SKM-1 (cell line): Measurements from ENCODE around the gene CACNA1C.

Experiments
- DNase-seq: peaks from one replicate; lab custom pipeline; 2025; ENCODE audit not compliant: unreplicated experiment; lab: John Stamatoyannopoulos, UW

CACNA1C gene

DNA sequence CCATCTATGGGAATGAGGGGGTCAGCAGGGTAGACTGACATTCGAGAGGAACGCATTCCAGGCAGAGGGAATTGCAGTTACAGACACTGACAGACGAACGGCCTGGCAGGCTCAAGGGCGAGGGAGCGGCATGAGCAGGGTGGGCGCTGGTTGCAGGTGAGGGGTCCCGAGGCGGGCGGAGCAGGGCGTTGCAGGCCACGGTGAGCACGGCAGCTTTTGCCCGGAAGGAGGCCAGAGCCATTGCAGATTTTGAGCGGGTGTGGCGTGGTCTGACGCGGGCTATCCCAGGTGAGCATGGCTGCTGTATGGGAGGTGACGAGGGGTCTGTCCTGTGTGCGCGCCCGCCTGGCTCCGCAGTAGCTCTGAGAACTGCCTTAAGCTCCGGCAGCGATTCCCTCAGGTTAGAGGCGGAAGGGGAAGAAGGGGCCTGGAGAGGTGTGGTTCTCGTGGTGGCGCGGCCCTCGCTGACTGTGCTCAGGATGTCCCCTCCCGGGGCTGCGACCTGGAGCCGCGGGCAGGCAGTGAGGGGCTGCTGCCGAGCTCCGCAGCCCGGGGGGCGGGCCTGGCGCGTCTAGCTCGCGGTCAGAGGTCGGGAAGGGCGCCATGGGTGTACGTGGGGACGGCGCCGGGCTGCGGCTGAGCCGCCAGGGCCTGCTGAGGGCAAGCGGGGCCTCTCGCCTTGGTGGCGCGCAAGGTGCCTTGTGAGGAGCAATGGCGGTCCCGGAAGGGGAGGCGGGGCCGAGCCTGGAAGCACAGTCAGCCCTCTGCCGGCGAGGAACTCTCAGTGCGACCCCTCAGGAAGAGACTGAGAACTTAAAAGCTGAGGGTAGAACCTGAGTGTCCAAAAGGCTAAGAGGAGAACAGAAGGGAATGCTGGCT, 177.1 kb downstream of the CACNA1C start:
- DNase-seq: no peak

DNA sequence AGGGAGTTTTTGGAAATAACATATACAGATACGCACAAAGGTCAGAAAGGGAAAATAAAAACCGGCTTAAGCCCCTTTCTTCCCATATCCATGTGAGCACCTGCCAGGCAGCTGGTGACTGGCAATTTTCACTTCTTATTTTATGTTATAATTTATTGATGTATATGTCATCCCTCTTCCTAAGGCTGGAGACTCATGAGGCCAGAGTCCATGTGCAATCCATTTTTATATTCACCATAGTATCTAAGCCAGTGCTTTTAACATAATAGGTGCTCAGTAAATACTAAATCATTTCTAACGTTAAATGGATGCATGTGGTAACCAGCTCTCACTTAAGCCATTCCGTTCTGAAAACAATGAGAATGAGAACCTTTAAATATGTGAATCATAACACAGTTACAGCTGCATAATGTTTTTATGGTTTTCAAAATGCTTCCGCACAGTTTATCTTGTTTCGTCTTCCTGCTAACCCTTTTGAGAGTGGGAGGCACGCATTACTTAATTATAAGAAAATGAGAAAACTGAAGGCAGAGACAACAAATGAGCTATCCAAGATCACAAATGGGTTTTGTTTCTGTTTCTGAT, 178.3 kb downstream of the CACNA1C start:
- DNase-seq: no peak

DNA sequence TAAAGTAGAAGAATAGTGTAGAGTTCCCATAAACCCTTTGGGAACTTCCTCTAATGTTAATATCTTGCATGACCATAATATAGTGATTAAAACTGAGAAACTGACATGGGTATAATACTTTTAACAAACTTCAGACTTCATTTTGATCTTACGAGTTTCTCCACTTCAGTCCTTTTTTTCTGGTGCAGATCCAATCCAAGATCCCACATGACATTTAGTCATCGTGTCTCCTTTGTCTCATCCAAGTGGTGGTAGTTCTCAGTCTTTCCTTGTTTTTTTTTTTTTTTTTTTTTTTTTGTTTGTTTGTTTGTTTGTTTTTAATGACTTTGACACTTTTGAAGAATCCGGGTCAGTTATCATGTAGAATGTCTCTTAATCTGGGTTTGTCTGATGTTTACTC, 179.2 kb downstream of the CACNA1C start:
- DNase-seq: no peak

DNA sequence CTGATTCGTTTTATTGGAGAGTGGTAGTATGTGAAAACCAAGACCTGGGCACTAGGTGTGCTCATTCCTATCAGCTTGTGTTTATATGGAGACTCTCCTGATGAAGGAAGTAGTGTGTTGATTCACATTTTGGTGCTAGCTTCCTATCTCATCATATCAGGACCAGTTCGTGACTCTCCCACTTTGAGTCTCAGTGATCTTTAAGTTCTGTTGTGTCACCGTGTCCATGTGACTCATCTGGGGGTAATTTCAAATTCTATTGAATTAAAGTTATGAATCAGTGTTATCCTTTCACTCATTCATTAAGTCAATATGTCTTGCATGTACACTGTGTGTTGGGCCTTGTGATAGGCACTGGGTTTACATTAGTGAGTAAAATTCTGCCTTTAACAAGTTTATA, 180.2 kb downstream of the CACNA1C start:
- no peak for DNase-seq

DNA sequence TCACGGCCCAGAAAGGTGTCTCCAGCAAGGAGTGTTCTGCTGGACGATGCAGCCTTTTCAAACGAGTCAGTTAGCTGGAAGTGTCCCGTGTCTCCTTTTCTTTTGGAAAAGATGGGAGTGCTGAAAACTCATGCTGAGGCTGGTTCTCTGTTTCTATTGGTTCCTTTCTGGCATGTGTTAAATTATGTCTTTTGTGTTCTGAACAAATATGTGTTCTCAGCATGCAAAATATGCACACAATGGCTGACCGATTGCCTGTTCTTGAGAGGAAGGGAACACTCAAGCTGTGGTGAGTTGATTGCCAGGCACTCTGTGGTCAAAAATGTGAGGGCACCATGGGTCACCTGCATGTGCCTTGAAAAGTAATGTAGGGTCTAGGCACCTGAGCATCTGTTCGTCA, 181.3 kb downstream of the CACNA1C start:
- no peak for DNase-seq

DNA sequence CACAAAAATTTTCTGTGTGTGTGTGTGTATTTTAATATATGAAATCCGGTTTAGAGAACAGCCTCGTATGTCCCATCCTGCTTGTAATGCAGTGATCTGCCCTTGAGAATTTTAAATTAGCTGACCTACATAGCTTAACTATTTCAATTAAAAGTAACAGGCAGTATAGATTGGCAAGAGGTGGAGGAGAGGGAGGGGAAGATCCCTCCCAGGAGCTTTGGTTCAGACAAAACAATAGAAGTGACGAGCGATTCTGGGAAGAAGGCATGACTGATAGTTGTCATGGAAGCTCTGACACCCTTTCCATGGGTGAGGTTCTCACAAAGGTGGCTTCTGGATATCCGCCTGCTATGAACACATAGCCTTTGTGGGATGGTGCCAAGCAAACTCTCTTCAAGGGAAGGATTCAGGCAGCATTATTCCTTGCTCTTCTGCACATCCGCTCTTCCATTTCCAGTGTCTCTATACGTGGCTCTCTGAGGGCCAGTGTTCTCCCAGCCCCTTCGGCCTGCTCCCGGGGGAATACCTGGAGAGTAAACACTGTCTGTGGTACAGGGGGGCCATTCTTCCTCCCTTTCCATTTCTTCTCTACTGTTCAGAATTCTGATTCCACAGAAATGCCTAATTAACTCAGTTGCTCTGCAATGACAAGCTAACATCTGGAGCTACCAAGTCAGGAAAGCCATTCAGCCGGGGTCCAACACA, 182.0 kb downstream of the CACNA1C start:
- DNase-seq: no peak

DNA sequence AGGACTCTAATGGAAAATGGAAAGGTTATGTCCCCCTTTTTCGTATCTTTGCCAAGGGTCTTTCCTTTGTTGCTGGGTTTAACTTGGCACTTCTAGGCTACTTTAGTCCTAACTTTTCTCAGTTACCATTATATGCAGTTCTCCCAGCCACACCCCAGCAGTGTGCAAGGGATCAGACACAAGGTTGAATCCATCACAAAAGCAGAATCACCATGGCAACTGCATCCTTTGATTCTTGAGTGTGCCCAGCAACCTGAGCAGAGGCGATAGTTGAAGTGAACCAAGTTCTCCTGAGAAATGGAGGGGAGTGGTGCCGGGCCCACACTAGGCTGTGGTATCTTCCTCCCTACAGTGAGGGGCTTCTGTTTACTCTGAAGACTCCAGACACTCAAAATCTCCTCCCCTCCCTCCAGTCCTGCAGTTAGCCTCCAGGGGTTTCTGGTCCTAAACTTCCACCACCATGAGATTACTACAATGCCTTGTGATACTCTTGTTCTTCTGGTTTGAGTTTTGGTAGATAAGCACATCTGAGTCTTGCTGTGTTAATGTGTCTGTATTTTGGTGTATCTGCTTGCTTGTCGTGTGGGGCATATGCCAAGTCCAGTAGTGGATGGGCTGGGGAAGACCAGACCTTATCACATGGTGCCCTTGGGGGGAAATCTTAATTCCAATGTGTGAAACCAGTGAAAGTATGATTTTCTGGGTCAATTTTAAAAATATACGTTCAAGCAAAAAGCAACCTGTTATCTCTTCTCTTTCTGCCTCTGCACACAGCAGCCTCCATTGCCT, 183.9 kb downstream of the CACNA1C start:
- no peak for DNase-seq

DNA sequence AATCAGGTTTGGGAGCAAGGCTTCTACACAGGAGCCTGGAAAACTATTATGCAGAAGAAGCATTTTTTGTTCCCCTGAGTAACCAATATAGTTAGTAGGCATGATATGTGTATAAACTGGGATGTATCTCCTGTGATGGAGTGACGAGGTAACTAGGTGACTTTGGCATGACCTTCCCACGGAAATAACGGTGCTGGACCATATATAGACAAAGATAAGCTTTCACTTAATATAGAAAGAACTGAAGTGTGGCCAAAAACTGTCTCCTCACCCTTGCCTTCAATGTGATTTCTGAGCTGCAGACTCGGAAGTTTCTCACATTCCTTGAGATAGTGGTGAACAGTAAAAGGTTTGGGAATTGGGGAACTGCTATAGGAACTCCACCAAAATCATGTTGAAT, 185.3 kb downstream of the CACNA1C start:
- DNase-seq: no peak

DNA sequence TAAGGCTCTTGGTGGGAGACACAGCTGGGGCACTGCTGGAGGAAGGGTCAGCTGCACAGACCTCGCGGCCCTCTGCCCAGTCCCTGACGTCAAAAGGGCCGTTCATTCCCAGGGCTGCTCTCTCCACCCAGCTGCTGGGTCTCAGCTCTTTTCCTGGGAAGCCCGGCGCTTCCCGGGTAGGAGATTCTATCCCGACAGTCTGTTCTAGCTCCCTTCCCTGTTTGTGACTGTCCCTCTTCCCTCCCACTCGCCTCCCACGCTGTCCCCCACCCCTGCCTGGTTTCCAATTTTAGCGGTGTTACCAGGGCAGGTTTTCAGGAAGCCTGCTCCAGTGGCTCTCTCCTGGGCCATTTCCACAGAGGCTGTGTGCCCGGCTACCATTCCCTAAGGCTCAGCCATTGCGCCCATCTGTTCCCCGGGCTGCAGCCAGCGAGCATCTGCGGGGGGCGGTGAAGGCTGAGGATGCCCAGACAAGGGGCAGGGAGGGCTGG, 186.6 kb downstream of the CACNA1C start:
- DNase-seq: no peak

DNA sequence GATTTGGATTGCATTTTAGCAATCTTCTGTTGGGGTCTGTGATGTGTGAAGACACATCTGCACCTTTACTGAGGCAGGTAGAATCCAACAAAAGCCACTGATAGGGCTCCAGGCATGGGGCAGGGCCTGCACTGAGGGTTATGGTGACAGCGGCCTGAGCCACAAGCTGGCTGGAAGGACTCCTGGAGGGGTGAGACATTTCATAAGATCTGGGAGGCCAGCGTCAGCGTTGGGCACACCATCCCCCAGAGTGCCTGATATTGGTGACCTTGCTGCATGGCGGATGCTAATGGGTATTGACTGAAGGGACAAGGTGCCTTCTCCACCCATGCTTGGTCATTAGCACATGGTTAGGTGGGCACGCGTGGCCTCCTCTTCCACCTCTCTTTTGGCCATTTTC, 187.6 kb downstream of the CACNA1C start:
- no peak for DNase-seq

DNA sequence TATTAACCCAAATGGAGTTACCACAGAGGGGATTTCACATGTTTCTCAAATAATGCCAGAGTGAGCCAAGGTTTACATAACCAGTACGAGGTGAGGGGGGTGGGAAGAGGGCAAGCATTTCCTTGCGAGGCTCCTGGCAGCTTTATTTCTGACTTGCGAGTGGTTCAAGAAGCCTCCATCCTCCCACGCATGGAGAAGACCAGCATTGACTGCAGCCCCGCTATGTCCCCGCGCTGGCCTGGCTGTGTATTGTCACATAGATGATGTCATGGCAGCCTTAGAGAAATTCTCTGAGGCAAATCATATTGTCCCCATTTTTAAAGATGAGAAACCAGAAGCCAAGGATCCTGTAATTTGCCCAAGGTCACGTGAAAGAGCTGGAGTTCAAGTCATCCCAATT, 188.2 kb downstream of the CACNA1C start:
- no peak for DNase-seq

DNA sequence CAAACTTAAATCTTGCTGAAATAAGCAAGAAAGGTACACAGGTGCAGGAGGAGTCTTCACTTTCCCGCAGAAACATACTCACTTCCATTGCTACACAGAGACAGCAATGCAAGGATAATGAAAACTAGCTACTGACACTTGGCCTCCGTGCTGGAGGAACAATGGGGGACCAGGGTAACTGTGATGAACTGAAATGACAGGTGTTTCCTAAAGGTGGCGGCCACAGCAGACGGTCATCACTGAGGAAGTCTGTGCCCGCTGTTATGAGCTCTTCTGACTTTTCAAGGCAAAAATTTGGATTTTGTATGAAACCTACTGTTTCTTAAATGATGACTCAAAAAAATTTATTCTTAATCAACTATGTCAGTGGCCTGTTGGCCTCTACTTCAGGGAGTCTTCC, 189.4 kb downstream of the CACNA1C start:
- no peak for DNase-seq

DNA sequence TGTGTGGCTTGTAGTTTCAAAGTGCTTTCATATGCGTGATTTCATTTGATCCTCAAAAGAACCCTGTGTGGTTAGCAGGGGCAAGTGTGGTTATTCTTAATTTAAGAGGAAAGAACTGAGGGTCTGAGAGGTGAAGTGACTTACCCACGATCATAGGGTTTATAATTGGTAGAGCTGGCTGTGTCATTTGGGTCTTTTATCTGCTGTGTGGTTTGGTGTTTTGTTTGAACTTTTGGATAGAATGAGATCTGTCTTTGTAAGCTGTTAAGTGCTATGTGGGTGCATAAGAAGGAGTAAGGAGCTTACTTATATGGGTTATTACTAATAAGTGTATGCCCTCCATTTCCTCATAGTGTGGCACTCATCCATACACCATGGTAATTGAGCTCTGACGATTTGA, 190.0 kb downstream of the CACNA1C start:
- no peak for DNase-seq

DNA sequence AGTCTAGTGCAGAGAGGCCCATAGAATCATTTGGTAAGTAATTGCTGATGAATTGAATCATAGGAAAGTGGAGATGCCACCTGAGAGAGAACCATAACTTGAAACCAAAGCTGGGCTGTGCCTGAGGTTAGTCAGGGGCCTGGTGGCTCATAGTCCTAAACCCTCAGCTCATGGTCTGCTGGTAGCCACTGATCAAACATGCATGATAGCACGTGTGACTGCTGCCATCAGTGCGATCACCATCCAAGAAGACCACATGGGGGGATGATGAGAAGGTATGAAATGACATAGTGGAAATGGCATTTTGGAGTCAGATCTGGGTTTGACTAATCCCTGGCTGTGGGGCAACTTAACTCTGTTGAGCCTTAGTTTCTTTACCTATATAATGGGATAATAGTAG, 190.5 kb downstream of the CACNA1C start:
- no peak for DNase-seq

DNA sequence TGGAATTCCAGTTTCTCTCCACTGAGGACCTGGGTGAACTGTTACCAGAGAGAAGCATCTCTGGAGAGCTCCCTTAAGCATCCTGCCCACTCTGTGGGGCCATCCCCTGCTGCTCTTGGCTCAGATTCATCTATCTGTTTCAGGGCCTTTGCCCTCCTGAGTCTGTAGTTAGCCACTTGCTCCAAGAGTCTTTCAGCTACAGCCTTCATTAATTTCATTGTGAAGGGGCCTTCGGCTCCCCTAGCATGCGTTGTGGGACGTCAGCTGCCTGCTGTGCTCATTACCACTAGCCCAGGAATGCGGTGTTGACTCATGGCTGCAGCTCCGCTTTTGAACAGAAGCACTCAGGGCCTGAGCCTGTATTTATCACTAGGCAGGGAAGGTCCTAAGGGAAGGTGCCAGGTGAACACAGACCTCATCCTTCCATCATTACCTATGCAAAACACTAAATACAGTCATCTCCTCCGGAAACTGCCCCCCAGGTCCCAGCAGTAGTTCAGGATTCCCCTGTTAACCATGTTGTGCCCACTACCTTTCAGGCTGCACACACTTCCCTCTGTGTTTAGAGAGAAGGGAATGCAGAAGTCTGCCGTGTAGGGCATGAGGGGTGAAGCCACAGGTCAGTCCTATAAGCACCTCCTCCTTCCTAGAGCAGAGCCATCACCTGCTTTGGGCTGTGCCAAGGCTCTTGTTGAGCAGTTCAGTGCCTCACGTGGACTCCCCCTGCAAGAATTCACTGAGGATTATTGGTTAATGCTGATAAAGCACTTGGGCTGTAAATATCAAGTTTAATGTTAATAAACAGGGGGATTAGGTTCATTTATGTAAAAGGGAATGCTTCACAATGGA, 191.4 kb downstream of the CACNA1C start:
- DNase-seq: no peak

DNA sequence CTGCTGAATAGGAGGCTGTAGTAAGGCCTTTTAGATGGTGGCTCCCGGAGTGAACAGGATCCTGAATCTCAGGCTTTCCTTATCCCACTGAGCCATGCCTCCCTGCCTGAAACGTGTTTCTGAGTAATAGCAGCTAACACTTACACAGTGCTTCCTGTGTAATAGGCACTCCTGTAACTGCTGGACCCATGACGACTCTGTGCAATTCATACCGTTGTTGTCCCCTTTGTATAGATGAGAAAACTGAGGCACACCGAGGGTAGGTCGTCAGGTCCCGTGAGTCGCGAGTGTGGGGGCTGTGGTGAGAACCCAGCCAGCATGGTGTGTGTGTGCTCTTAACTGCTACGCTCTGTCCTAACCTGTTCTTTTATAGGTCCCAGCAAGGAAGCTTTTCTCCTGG, 193.6 kb downstream of the CACNA1C start:
- no peak for DNase-seq

DNA sequence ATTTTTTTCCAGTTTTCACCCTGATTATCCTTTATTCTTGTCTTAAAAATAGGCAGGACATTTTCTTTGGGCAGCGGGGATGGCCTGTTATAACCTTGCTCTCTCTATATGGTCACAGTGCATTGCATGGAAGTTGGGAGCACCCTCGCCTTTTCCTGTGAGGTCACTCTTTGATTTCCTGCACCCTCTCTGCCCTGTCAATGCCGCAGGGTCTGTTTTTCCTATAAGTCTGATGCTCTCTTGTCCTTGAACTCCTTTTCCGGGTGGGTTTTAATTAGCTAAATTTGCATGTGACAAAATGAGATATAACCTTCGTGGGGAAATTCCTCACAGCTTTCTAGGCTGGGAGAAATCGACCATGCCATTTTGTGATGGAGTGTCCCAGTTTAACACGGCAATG, 194.3 kb downstream of the CACNA1C start:
- no peak for DNase-seq

DNA sequence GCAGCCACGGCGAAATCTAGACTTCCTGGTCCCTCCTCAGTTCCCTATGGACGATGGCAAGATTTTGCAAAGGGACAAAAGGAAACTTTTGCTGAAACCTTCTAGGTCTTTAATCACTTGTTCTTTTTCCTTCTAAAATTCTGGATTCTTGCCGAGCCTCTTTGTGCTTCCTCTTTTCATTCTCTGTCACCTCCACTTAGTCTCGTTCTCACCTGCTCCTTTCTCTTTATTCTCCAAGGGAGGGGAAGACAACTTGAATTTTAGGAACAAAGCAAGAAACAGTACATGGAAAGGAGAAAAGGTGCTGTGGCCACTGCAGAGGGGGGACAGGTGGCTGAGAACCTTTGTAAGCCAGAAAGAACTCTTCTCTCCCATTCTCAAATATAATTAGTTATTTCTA, 194.8 kb downstream of the CACNA1C start:
- DNase-seq: no peak

DNA sequence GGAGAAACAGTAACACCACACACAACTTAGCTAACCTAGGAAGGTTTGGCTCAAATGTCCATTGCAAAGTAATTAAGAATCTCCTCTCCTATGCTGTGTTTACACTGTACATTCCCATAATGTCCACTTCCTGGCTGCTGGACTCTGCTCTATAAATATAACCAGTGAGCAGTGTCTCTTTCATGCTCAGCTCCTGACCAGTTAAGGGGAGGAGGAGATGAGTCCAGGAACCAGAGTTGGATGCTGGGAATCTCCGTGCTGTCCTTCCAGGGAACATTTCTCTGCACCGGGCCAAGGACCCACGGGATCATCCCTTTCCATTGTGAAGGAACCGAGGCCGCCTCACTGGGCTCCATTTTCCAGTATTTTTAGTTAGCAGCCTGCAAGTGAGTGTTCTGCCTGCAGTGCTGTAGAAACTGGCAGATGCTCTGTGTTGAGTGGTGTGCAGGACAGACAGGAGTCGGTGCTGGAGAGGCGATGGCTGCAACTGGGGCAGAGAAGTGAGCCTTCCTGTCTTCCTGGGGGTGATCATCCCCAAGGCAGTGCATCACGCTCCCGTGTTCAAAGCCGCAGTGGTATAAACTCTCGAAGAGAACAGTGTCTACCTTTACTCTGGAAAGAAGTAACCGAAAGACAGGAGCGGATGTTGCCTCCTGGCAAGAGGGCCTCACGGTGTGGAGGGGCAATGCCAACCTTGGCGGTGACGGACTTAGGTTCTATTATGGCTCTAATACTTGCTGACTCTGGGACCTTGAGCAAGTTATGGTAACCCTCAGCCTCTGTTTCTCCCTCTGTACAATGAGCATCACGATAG, 195.5 kb downstream of the CACNA1C start:
- DNase-seq: no peak
